Small intestine (tissue), 7 donors: ENCODE data around the gene TMEM238L. TPM values are rescaled to one million over a fixed set of nuclear protein-coding genes. Genes with fewer than 3 reads are reported as not detected.
A peak's percentile ranks its signal among the peaks of the same experiment; 100 is the strongest.

ENCODE experiments used
- DNase-seq, 2 donors: peaks; one replicate each; pipeline versions ENCODE4 v3.0.0 to v3.0.0-alpha.2; 2013
- FAIRE-seq: peaks from 2 replicates; lab custom pipeline; 2012; peaks lifted over from hg19 to GRCh38; lab: Jason Lieb, UNC
- H3K27ac ChIP-seq, 3 donors: one replicate each; pipeline ENCODE4 v1.5.1; 2013; ENCODE audit warnings: low read length in 2 of 3, mild to moderate bottlenecking in 2 of 3, control low read depth in 1 of 3, inconsistent platforms in 1 of 3, low read depth in 1 of 3, moderate library complexity in 1 of 3
- H3K27me3 ChIP-seq, 3 donors: one replicate each; pipeline ENCODE4 v1.6.1; 2013; ENCODE audit warnings: low read length in 3 of 3, inconsistent platforms in 1 of 3; ENCODE audit not compliant: control insufficient read depth in 3 of 3, insufficient read depth in 3 of 3
- H3K36me3 ChIP-seq, 3 donors: one replicate each; pipeline ENCODE4 v1.6.1; 2013; ENCODE audit warnings: low read length in 3 of 3, inconsistent platforms in 1 of 3, low read depth in 1 of 3, mild to moderate bottlenecking in 1 of 3, moderate library complexity in 1 of 3; ENCODE audit not compliant: control insufficient read depth in 3 of 3, insufficient read depth in 2 of 3
- H3K4me1 ChIP-seq, 3 donors: one replicate each; pipeline ENCODE4 v1.6.1; 2013; ENCODE audit warnings: low read length in 2 of 3, inconsistent platforms in 1 of 3, low read depth in 1 of 3, mild to moderate bottlenecking in 1 of 3, moderate library complexity in 1 of 3; ENCODE audit not compliant: control insufficient read depth in 3 of 3, insufficient read depth in 2 of 3
- H3K4me3 ChIP-seq, 3 donors: one replicate each; pipeline ENCODE4 v1.5.1; 2013; ENCODE audit warnings: low read length in 3 of 3, control low read depth in 1 of 3, inconsistent platforms in 1 of 3, low read depth in 1 of 3, mild to moderate bottlenecking in 1 of 3, moderate library complexity in 1 of 3
- H3K9me3 ChIP-seq, 2 donors: one replicate each; pipeline ENCODE4 v1.6.1; 2013; ENCODE audit warnings: low read depth in 1 of 2, low read length in 1 of 2; ENCODE audit not compliant: control insufficient read depth in 2 of 2, insufficient read depth in 1 of 2
- whole genome bisulfite sequencing, 3 donors: extraction: QIAGEN DNeasy Blood & Tissue Kit; methylation state at CpG; one replicate each; pipeline ENCODE4 v1.1.7; 2013; 5-methylcytosine and 5-hydroxymethylcytosine counted together
- polyA plus RNA-seq, 4 donors: library from polyadenylated mRNA; stranded (reverse) in 3 of 4; unstranded in 1 of 4; fragments of 200-250 nt in 3 of 4; fragments of 120-200 nt in 1 of 4; gene quantifications; one replicate each; pipeline versions ENCODE4 v1.2.1 to v1.2.3, GENCODE V29; 2013
- donor health status: healthy with polysubstance abuse.
- donor health status: control.
- donor health status: control.
- donor health status: Bipolar disorder and iron deficiency.
- donor health status: healthy.

The TMEM238L gene
- polyA plus RNA-seq, 4 donors, result 6.0 to 26.8 (median 20.6) TPM

DNA sequence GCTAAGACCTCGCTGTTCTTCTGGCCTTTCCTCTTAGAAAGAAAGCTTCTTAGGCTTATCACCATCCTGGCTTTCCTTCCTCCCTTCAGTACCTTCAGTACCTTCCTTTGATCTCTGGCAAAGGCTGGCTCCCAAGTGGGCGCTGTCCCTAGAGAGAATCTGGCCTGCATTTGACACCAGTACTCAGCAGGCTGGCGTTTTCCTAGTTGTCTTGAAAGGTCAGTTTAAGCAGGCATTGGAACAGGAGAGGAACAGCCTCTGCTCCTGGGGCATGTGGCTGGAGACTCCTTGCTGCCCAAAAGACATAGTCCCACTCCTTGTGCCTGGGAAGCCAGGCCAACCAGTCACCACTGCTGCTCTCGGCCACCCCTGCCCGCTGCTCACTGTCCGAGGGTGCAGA lies 34.1 kb downstream of the TMEM238L start:
- no peak for FAIRE-seq
- H3K4me1 ChIP-seq, result peaks cover 0 to 16% (median 0%) of the 10 kb centered on the region in 3 donors
- WGBS, 3 donors, result 85 to 88% (median 87%) methylated on average over 6 of the region's 6 CpGs

DNA sequence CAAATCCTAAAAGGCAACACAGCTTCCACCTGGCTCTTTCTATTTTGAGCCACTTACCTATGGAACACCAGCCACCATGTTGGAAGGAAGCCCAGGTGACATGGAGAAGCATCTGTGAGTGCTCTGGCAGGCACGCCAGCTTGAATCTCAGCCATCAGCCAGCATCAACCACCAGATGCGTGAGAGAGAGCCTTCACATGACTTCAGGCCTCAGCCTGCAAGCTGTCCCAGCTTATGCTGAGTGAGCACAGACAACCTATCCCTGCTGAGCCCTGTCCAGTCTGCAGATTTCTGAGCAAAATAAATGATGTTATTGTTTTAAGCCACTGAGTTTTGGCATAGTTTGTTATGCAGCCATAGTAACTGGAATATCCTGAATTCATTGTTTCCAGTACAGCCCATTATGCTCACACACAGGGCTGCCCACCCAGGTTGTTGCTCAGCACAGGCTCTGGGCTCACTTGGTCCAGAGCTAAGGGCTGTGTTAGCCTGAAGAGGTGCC lies 35.1 kb downstream of the TMEM238L start:
- FAIRE-seq, result no peak

More for the DNA sequence above, 34.1 kb downstream of the TMEM238L start:
- Histone ChIP-seq H3K4me3 (no peak overlapping the region), H3K9me3 (peaks cover 0 to 21% of the 10 kb centered on the region in 2 donors), H3K27me3 (no peaks in the 10 kb centered on the region), H3K36me3 (peaks cover 0 to 27% (median 2%) of the 10 kb centered on the region in 3 donors), H3K27ac (no peak overlapping the region)
- no peak for DNase-seq

DNA sequence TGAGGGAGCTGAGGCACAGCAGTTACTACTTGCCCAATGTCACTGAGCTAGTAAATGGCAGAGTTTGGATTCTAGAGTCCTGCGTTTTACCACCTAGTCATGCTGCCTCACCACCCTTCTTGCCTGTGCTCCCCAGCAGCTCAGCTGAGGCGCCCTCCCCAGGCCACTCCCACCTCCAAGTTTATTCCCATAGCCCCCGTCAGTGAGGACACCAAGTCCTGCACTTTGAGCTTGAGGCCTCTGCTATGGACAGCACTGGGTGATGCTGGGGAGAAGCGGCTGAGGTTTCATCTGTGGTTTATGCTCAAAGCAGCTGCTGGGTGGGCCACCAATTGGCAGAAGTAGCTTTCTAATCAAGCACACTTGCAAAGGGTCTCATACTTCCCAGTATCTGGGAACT lies 36.7 kb downstream of the TMEM238L start:
- H3K4me3 ChIP-seq, result no peak overlapping the region
- no peak for FAIRE-seq
- 83 to 91% (median 83%) methylated on average over 4 of the region's 4 CpGs for WGBS, 3 donors

More for the DNA sequence above, 35.1 kb downstream of the TMEM238L start:
- no peak overlapping the region for H3K4me3 ChIP-seq
- peaks cover 0 to 30% (median 2%) of the 10 kb centered on the region in 3 donors for H3K36me3 ChIP-seq
- 73 to 100% (median 89%) methylated on average over 2 of the region's 2 CpGs for WGBS, 3 donors
- H3K4me1 ChIP-seq, result peaks cover 0 to 16% (median 0%) of the 10 kb centered on the region in 3 donors
- H3K27ac ChIP-seq, result no peak overlapping the region
- H3K27me3 ChIP-seq, result no peaks in the 10 kb centered on the region
- no peak for DNase-seq
- peaks cover 0 to 17% of the 10 kb centered on the region in 2 donors for H3K9me3 ChIP-seq

DNA sequence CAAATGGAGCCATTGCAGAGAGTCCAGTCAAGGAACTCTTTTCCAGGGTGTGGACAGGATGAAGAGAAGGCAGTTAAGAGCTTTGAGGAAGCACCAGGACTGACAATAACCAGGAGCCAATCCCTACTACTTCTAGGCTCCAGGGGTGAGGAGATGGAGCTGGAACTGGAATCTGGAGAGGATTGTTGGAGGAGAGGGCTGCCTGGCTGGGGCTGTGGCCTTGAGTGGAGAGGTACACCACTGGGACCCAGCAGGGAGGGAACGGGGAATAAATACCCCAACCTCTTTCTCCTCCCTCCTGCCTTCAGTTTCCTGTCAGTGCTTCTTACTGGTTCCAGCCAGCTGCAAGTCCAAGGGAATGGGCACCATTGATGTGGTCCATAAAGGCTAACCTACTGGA lies 41.9 kb downstream of the TMEM238L start:
- Histone ChIP-seq H3K27ac (no peak overlapping the region), H3K9me3 (peaks cover 0 to 2% of the 10 kb centered on the region in 2 donors), H3K4me1 (peaks cover 0 to 21% (median 0%) of the 10 kb centered on the region in 3 donors), H3K36me3 (peaks cover 0 to 18% (median under 1%) of the 10 kb centered on the region in 3 donors), H3K4me3 (no peak overlapping the region), H3K27me3 (no peaks in the 10 kb centered on the region)
- FAIRE-seq (no peak), DNase-seq (no peak)
- 93 to 100% (median 95%) methylated on average over 1 of the region's 1 CpG for WGBS, 3 donors

More for the DNA sequence above, 36.7 kb downstream of the TMEM238L start:
- peaks cover 0 to 16% (median 0%) of the 10 kb centered on the region in 3 donors for H3K4me1 ChIP-seq
- peak overlapping the region in 1 of 3 donors; percentile 10 for H3K27ac ChIP-seq
- no peaks in the 10 kb centered on the region for H3K27me3 ChIP-seq
- DNase-seq, result peak in 1 of 2 donors; percentile 46
- H3K36me3 ChIP-seq, result peaks cover 0 to 30% (median 2%) of the 10 kb centered on the region in 3 donors
- peaks cover 0 to 12% of the 10 kb centered on the region in 2 donors for H3K9me3 ChIP-seq

DNA sequence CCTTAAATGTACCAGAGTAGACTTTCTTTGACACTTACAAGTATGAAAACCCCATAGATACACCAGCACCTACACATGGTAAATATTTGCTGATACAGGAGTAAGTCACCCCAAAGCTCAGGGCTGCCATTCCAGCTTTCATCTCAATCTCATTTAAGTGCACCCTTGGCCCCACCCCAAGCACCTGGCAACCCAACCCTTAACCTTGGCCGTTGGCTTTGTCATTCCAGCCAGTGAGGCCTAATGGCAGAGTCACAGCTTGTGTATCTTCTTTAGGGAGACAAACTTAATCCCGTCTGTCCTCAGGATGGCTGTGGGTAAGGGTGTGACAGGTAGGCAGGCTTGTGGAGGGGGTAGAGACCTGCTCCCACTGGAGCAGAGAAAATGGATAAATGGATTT lies 42.6 kb downstream of the TMEM238L start:
- Histone ChIP-seq H3K9me3 (peaks cover 0 to 2% of the 10 kb centered on the region in 2 donors), H3K4me3 (no peak overlapping the region), H3K27me3 (no peaks in the 10 kb centered on the region), H3K36me3 (peaks cover 0 to 22% (median 2%) of the 10 kb centered on the region in 3 donors), H3K27ac (no peak overlapping the region), H3K4me1 (peaks cover 0 to 22% (median 0%) of the 10 kb centered on the region in 3 donors)
- DNase-seq, result no peak
- FAIRE-seq, result no peak
- WGBS, 3 donors, result 13 to 56% (median 43%) methylated on average over 2 of the region's 2 CpGs

DNA sequence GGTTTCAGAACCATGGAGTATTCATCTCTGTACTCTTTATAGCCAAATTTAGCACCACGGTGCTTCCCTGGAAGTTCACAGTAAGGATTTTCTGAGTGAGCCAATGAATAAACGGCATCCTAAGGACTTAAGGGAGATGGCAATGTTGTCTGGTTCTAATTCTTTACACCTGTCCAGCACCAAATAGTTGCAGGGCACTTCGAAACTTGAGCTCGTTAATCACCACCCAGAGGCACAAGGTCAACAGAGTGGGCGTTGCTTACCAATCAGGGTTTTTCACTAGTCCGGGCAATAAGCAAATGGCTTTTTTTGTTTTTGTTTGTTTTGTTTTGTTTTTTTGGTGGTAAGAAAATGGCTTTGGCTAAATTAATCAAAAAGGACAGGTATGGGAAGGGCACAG lies 45.8 kb downstream of the TMEM238L start:
- peaks cover 0 to 19% (median 0%) of the 10 kb centered on the region in 3 donors for H3K4me1 ChIP-seq

DNA sequence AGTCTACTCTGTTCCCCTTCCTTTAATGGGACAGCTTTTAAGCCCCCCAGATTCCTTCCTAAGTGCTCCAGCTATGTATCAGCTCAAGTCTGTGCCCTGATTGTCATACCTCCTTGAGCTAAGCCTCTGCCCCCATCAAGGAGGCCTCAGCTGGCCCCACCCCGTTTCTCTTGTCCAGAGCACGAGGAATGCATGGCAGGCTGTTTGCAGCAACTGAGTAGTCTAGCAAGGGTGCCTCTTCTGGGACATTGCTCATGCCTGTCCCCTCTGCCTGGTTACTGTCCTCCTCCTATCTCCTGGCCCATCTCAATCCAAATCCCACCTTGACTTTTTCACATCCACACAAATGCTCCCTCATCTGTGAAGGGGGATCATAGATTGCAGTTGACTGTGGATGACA lies 46.3 kb downstream of the TMEM238L start:
- 48 to 71% (median 48%) methylated on average over 2 of the region's 2 CpGs for WGBS, 3 donors
- no peak overlapping the region for H3K4me3 ChIP-seq
- peaks cover 0 to 19% (median 0%) of the 10 kb centered on the region in 3 donors for H3K4me1 ChIP-seq
- H3K27ac ChIP-seq, result no peak overlapping the region
- no peak for FAIRE-seq
- no peaks in the 10 kb centered on the region for H3K27me3 ChIP-seq
- peaks cover 0 to 42% (median 2%) of the 10 kb centered on the region in 3 donors for H3K36me3 ChIP-seq
- no peak for DNase-seq
- no peaks in the 10 kb centered on the region for H3K9me3 ChIP-seq

More for the DNA sequence above, 45.8 kb downstream of the TMEM238L start:
- Histone ChIP-seq H3K4me3 (no peak overlapping the region), H3K36me3 (peaks cover 0 to 39% (median 2%) of the 10 kb centered on the region in 3 donors), H3K27me3 (no peaks in the 10 kb centered on the region), H3K9me3 (no peaks in the 10 kb centered on the region), H3K27ac (no peak overlapping the region)
- no peak for DNase-seq
- no peak for FAIRE-seq
- 64 to 83% (median 65%) methylated on average over 6 of the region's 6 CpGs for WGBS, 3 donors

DNA sequence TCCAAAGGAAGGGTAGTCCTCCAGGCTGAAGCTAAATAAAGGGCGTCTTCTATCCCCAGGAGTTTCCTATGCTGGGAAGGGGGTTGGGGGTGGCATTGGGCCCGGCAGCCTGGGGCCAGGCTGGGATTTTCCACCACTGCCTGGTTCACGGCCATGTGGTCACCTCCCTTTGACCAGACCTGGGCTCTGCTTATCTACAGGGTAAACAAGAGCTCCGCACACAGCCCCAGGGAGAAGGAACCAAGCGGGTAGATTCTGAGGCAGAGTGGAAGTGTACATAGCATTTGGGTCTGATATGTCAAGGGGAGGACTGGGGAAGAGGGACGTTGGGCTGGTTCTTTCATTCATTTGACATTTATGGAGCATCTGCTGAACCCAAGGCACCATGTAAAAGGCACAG lies 46.8 kb downstream of the TMEM238L start:
- DNase-seq, result no peak
- Histone ChIP-seq H3K27ac (peak overlapping the region in 1 of 3 donors; percentile 47), H3K4me3 (no peak overlapping the region), H3K4me1 (peaks cover 0 to 19% (median 0%) of the 10 kb centered on the region in 3 donors), H3K9me3 (no peaks in the 10 kb centered on the region), H3K27me3 (no peaks in the 10 kb centered on the region), H3K36me3 (peaks cover 0 to 40% (median 2%) of the 10 kb centered on the region in 3 donors)
- 74 to 83% (median 82%) methylated on average over 6 of the region's 6 CpGs for WGBS, 3 donors
- no peak for FAIRE-seq
